ENCODE measurements around the gene PARVA. TPM values are rescaled to one million over a fixed set of nuclear protein-coding genes. Genes with fewer than 3 reads are reported as not detected.

The PARVA gene
- total and polyA plus RNA-seq, 8 donors, result 70.2 to 108 (median 94.2) TPM

DNA sequence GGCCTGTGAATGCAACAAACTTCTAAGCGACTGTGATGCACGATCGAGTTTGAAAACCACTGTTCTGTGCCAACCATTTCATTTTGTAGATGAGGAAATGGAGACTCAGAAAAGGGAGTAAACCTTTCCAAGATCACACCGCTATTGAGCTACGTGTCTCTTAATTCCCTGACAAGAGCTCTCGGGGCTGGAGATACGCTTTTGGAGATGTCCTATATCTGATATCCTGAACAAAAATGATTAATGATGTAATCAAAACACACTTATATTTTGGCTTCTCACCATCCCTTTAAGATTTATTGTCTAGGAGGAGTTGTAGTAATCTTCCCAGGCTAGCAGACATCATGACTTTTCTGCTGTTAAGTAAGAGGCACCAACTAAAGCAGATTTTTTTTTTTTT lies 1.7 kb upstream of the PARVA start:
- peaks cover 0 to 32% of the 10 kb centered on the region in 2 donors for H3K27me3 ChIP-seq
- no peak overlapping the region for H3K4me3 ChIP-seq
- H3K9me3 ChIP-seq, result no peaks in the 10 kb centered on the region
- intact Hi-C loops (cut with DNase I), result no loop called here
- peaks cover 0 to 9% of the 10 kb centered on the region in 2 donors for H3K4me1 ChIP-seq
- TF ChIP-seq CTCF (IDR thresholded peaks at IDR 0.05), result no peak
- no peaks in the 10 kb centered on the region for H3K36me3 ChIP-seq
- ATAC-seq, result no peak
- DNase-seq, result no peak
- peak overlapping the region in 1 of 2 donors; percentile 96 for H3K27ac ChIP-seq

DNA sequence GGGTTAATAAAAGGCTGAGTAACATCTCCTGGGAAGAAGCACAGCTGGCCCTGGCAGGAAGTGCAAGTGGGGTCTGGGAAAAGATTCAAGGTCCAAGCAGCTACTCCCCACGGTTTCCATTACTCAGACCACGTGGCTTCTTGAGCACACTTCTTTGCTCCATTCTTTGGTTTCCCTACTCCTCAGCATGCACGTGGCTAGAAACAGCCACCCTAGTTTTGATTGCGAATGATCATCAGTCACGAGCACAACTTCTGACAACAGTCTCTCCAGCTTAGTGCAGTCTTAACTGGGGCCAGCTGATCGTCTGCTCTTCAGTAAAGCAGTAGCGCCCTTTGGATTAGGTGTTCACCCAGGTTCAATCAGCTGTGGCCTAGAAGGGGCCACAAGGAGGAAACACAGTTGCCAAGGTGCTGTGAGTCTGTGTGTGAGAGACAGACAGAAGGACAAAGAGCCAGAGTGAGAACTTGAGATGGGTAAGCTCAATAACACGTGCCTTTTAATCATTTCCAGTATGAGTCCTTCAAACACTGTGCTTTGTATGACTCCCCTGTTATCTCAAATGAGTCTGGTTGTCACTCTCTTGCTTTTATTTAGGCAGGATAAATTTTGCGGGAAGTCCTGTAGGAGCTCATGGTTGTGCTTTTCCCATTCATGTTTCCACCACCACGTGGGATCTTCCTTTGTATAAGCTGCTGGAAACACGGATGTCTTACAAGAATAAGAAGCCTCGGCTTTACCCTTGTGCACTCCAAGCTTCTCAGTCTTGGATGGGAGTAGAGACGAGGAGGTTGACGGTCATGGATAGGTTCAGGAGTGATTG lies 901 bp upstream of the PARVA start:
- Histone ChIP-seq H3K36me3 (no peaks in the 10 kb centered on the region), H3K27me3 (peaks cover 0 to 32% of the 10 kb centered on the region in 2 donors), H3K4me3 (peak overlapping the region in 1 of 2 donors; percentile 45), H3K27ac (peak overlapping the region; percentile 87 to 96), H3K4me1 (peaks cover 0 to 9% of the 10 kb centered on the region in 2 donors), H3K9me3 (no peaks in the 10 kb centered on the region)
- intact Hi-C loops (cut with DNase I), result no loop called here
- no peak for TF ChIP-seq CTCF (IDR thresholded peaks at IDR 0.05)
- ATAC-seq (no peak), DNase-seq (peak in 2 of 4 donors; percentile 46 to 51)

- H3K36me3 ChIP-seq, result no peaks in the 10 kb centered on the region
- H3K27me3 ChIP-seq, result peaks cover 0 to 32% of the 10 kb centered on the region in 2 donors
- H3K9me3 ChIP-seq, result no peaks in the 10 kb centered on the region
- peak overlapping the region; percentile 87 to 96 for H3K27ac ChIP-seq
- intact Hi-C loops (cut with DNase I), result no loop called here
- peak in 1 of 2 donors; percentile 9 for TF ChIP-seq CTCF (IDR thresholded peaks at IDR 0.05)
- ATAC-seq, result peak; percentile 80
- DNase-seq, result peak; percentile 72 to 90 (median 78)
- peaks cover 0 to 9% of the 10 kb centered on the region in 2 donors for H3K4me1 ChIP-seq
- H3K4me3 ChIP-seq, result peak overlapping the region; percentile 45 to 61
Measured at GRCh38 chr11:12377824-12378593, 638 bp downstream of the PARVA start.

GRCh38 chr11:12380565-12381325 lies 3.4 kb downstream of the PARVA start:
- Histone ChIP-seq H3K9me3 (no peaks in the 10 kb centered on the region), H3K36me3 (no peaks in the 10 kb centered on the region), H3K27me3 (peaks cover 0 to 32% of the 10 kb centered on the region in 2 donors), H3K4me1 (peaks cover 0 to 9% of the 10 kb centered on the region in 2 donors), H3K4me3 (no peak overlapping the region), H3K27ac (no peak overlapping the region)
- no peak for TF ChIP-seq CTCF (IDR thresholded peaks at IDR 0.05)
- no peak for DNase-seq
- intact Hi-C loops (cut with DNase I), result no loop called here
- no peak for ATAC-seq
